Transverse colon (tissue), 4 donors: Measurements from ENCODE around the gene ALG3. TPM values are rescaled to one million over a fixed set of nuclear protein-coding genes. Genes with fewer than 3 reads are reported as not detected.

Experiments used
- DNase-seq: peaks from one replicate; pipeline ENCODE4 v3.0.0-alpha.2; 2019
- H3K27ac ChIP-seq, 4 donors: fragments of 200-600 bp; sonication (generic); 2 replicates each; pipeline ENCODE4 v1.5.1; 2016 to 2018; ENCODE audit warnings: inconsistent platforms in 4 of 4
- H3K27me3 ChIP-seq: fragments of 200-600 bp; sonication (generic); 2 replicates; pipeline ENCODE4 v1.5.1; 2017; ENCODE audit warnings: inconsistent platforms
- H3K36me3 ChIP-seq, 4 donors: fragments of 200-600 bp; sonication (generic); 2 replicates each; pipeline ENCODE4 v1.5.1; 2017 to 2019; ENCODE audit warnings: inconsistent platforms in 4 of 4
- H3K4me1 ChIP-seq, 4 donors: fragments of 200-600 bp; sonication (generic); 2 replicates each; pipeline ENCODE4 v1.5.1; 2017 to 2020; ENCODE audit warnings: inconsistent platforms in 4 of 4
- H3K4me3 ChIP-seq, 4 donors: fragments of 200-600 bp; sonication (generic); 1 replicate in 1 of 4; 2 replicates in 3 of 4; pipeline versions ENCODE4 v1.5.1 to v1.6.1; 2017 to 2019; ENCODE audit warnings: inconsistent platforms in 4 of 4
- H3K9me3 ChIP-seq, 2 donors: fragments of 200-600 bp; sonication (generic); 2 replicates each; pipeline ENCODE4 v1.5.1; 2017 to 2019; ENCODE audit warnings: inconsistent platforms in 2 of 2
- EP300 ChIP-seq: sonication (generic); formaldehyde crosslinking; IDR thresholded peaks from one replicate; pipeline ENCODE4 v1.6.1; 2017; ENCODE audit warnings: antibody characterized with exemption, low read depth
- POLR2A ChIP-seq: fragments of 450-650 bp; IDR thresholded peaks from one replicate; pipeline ENCODE4 v1.6.1; 2016; ENCODE audit warnings: antibody characterized with exemption, mild to moderate bottlenecking, moderate library complexity
- POLR2AphosphoS5 ChIP-seq, 3 donors: sonication (generic); formaldehyde crosslinking; IDR thresholded peaks; one replicate each; pipeline ENCODE4 v1.6.1; 2016; ENCODE audit warnings: antibody characterized with exemption in 3 of 3
- WGBS, 2 donors: methylation state at CpG; one replicate each; pipeline ENCODE4 v1.1.5; 2018; ENCODE audit warnings: low coverage in 1 of 2; 5-methylcytosine and 5-hydroxymethylcytosine counted together
- in situ Hi-C, 4 donors: fragments of 200-750 bp; cut with MboI; loops; one replicate each; pipeline versions ENCODE4 v1.15.0 to v1.15.1; 2017; ENCODE audit warnings: low sequenced_read_pairs in 3 of 4, low pct_ligation_motif_present in 1 of 4, low pct_unique_long_range_greater_than_20kb in 1 of 4
- intact Hi-C: fragments of 100-400 bp; cut with DNase I; formaldehyde crosslinking; loops from one replicate; pipeline ENCODE4 v1.15.1; 2023; ENCODE audit warnings: low total_unique reads
- total RNA-seq, 4 donors: library from RNA; depleted of rRNA; stranded (reverse); fragments of >200 nt; gene quantifications; one replicate each; pipeline ENCODE4 v1.1.0, GENCODE V29; 2016
- TF ChIP-seq, protein P1 (sequence below), 5 experiments: fragments of 200-600 bp in 3 of 5; fragments of 450-650 bp in 2 of 5; sonication (generic) in 3 of 5; IDR thresholded peaks; 1 replicate in 2 of 5; 2 replicates in 3 of 5; pipeline ENCODE4 v1.5.1; 2016 to 2017; ENCODE audit warnings: antibody characterized with exemption in 5 of 5, inconsistent platforms in 3 of 5, mild to moderate bottlenecking in 2 of 5, moderate library complexity in 1 of 5

Gene ALG3
- total RNA-seq, 4 donors from 2014 or later: 37.3 to 67.3 (median 52.2) TPM

DNA sequence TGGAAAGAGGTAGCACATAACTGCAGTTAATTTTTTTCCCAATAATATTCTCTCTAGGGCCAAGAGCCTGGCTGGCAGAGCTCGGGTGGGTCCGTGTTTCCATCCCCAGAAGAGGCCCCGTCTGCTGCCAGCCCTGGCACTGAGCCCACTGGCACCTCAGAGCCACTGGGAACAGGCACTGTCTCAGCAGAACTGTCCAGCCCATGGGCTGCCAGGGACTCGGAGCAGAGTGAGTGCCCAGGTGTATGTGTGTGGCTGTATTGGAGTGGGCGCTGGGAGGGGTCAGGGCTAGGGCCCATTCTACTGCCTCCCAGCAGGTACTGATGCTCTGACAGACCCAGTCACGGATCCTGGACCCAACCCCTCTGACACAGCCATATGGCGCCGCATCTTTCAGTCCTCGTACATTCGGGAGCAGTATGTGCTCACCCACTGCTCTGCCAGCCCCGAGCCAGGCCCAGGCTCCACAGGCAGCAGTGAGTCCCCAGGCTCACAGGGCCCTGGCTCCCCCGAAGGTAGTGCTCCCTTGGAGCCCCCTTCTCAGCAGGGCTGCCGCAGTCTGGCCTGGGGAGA is 10.4 kb downstream of the ALG3 start:
- intact Hi-C loops (loop anchor here (10.0 kb wide), 2 partner anchors 94 to 344 kb away; no protein-coding TSS in a partner anchor), in situ Hi-C loops (loop anchor here in 3 of 4 donors (25.0 kb wide), 2 partner anchors 101 to 351 kb away; partner anchors contain the start of genes PARL (in 3 of the 3) and EIF2B5 (in 1 of the 3))
- Histone ChIP-seq H3K9me3 (no peaks in the 10 kb centered on the region), H3K27ac (no peak overlapping the region), H3K27me3 (peaks cover 3% of the 10 kb centered on the region), H3K4me3 (no peak overlapping the region), H3K4me1 (peaks cover 0 to 5% (median 2%) of the 10 kb centered on the region in 4 donors), H3K36me3 (peaks cover 0 to 2% (median 0%) of the 10 kb centered on the region in 4 donors)
- TF ChIP-seq POLR2A: no peak
- TF ChIP-seq, protein P1, sequence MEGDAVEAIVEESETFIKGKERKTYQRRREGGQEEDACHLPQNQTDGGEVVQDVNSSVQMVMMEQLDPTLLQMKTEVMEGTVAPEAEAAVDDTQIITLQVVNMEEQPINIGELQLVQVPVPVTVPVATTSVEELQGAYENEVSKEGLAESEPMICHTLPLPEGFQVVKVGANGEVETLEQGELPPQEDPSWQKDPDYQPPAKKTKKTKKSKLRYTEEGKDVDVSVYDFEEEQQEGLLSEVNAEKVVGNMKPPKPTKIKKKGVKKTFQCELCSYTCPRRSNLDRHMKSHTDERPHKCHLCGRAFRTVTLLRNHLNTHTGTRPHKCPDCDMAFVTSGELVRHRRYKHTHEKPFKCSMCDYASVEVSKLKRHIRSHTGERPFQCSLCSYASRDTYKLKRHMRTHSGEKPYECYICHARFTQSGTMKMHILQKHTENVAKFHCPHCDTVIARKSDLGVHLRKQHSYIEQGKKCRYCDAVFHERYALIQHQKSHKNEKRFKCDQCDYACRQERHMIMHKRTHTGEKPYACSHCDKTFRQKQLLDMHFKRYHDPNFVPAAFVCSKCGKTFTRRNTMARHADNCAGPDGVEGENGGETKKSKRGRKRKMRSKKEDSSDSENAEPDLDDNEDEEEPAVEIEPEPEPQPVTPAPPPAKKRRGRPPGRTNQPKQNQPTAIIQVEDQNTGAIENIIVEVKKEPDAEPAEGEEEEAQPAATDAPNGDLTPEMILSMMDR (IDR thresholded peaks at IDR 0.05): no peak
- TF ChIP-seq POLR2AphosphoS5 (IDR thresholded peaks at IDR 0.05): no peak
- TF ChIP-seq EP300: no peak
- 77 to 100% methylated on average over 1 to 13 of the region's 13 CpGs for WGBS, 2 donors
- no peak for DNase-seq

DNA sequence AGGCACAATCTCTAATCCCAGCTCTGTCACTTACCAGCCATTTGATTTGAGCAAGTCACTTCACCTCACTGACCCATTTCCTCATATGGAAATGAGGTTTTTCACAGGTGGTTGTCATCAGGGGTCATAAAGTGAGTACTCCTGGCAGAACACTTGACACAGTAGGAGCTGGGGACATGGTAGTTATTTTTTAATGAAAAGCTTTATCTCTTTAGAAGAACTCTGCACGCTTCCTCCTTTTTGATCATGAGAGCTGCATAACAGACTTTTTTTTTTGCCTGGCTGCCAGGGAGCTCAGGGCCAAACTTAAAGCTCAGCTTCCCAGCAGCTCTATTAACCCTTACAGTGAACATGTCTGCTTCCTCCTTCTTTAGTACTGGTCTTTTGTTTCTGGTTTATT is 11.0 kb downstream of the ALG3 start:
- WGBS, 2 donors: 14 to 50% methylated on average over 1 of the region's 1 CpG
- in situ Hi-C loops (loop anchor here in 3 of 4 donors (25.0 kb wide), 2 partner anchors 101 to 351 kb away; partner anchors contain the start of genes PARL (in 3 of the 3) and EIF2B5 (in 1 of the 3)), intact Hi-C loops (loop anchor here (10.0 kb wide), 2 partner anchors 93 to 343 kb away; no protein-coding TSS in a partner anchor)
- TF ChIP-seq POLR2A (no peak), EP300 (no peak), POLR2AphosphoS5 (IDR thresholded peaks at IDR 0.05) (no peak)
- TF ChIP-seq, protein P1 (IDR thresholded peaks at IDR 0.05): no peak
- H3K4me3 ChIP-seq: no peak overlapping the region
- no peaks in the 10 kb centered on the region for H3K9me3 ChIP-seq
- no peaks in the 10 kb centered on the region for H3K36me3 ChIP-seq
- peaks cover 0 to 5% (median 2%) of the 10 kb centered on the region in 4 donors for H3K4me1 ChIP-seq
- DNase-seq: no peak
- peaks cover 8% of the 10 kb centered on the region for H3K27me3 ChIP-seq
- H3K27ac ChIP-seq: no peak overlapping the region

DNA sequence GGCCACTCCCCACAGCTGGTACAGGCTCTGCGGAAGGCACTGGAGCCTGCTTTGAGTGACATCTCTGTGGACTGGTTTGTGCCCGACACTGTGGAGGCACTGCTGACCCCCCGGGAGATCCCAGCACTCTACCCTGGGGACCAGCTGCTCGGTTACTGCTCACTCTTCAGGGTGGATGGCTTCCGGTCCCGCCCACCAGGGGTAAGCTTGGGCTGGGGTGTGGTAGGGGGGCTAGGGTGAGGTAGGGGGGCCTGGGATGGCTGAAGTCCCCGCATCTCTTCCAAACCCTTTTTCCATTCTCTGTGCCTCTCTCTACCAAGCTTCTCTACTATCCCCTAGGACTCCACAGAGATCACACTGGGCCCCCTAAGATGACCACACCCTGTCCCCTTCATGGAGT is 11.6 kb downstream of the ALG3 start:
- no peak for DNase-seq
- no peaks in the 10 kb centered on the region for H3K9me3 ChIP-seq
- in situ Hi-C loops: loop anchor here in 3 of 4 donors (25.0 kb wide), 2 partner anchors 100 to 350 kb away; partner anchors contain the start of genes PARL (in 3 of the 3) and EIF2B5 (in 1 of the 3)
- peaks cover 0 to 5% (median 2%) of the 10 kb centered on the region in 4 donors for H3K4me1 ChIP-seq
- no peaks in the 10 kb centered on the region for H3K36me3 ChIP-seq
- intact Hi-C loops: loop anchor here (10.0 kb wide), 2 partner anchors 92 to 342 kb away; no protein-coding TSS in a partner anchor
- no peak for TF ChIP-seq POLR2A
- no peak for TF ChIP-seq EP300
- TF ChIP-seq, protein P1 (IDR thresholded peaks at IDR 0.05): no peak
- TF ChIP-seq POLR2AphosphoS5 (IDR thresholded peaks at IDR 0.05): no peak
- no peak overlapping the region for H3K4me3 ChIP-seq
- H3K27me3 ChIP-seq: peaks cover 14% of the 10 kb centered on the region
- WGBS, 2 donors: 82% methylated on average over 7 of the region's 7 CpGs; no CpG with 5 or more reads in 1 of the 2 donors
- no peak overlapping the region for H3K27ac ChIP-seq

DNA sequence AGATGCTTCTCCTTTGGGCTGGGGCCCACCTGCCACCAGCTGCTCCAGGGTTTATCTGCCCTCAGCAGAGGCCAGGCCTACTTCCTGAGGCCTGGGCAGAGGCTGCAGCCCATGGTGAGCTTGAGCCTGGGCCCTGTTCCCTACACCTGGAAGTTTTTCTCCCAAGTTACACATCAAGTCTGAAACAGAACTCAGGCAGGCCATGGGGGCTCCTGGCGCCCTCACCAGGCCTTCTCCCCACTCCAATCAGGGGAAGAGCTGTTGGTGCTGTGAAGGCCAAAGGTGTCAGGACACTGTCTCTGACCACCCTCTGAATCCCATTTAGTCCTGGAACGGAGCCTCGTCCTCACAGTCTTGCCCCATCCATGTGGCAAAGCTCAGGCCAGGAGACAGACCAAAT is 12.1 kb downstream of the ALG3 start:
- peaks cover 0 to 5% (median 2%) of the 10 kb centered on the region in 4 donors for H3K4me1 ChIP-seq
- no peak overlapping the region for H3K4me3 ChIP-seq
- 100% methylated on average over 3 of the region's 3 CpGs; no CpG with 5 or more reads in 1 of the 2 donors for WGBS, 2 donors
- DNase-seq: no peak
- no peaks in the 10 kb centered on the region for H3K36me3 ChIP-seq
- in situ Hi-C loops (loop anchor here in 3 of 4 donors (25.0 kb wide), 2 partner anchors 99 to 349 kb away; partner anchors contain the start of genes PARL (in 3 of the 3) and EIF2B5 (in 1 of the 3)), intact Hi-C loops (loop anchor here (10.0 kb wide), 2 partner anchors 92 to 342 kb away; no protein-coding TSS in a partner anchor)
- no peak for TF ChIP-seq EP300
- no peak for TF ChIP-seq POLR2AphosphoS5 (IDR thresholded peaks at IDR 0.05)
- TF ChIP-seq POLR2A: no peak
- TF ChIP-seq, protein P1 (IDR thresholded peaks at IDR 0.05): no peak
- H3K27ac ChIP-seq: no peak overlapping the region
- no peaks in the 10 kb centered on the region for H3K9me3 ChIP-seq
- peaks cover 20% of the 10 kb centered on the region for H3K27me3 ChIP-seq
